Smooth muscle cell (in vitro differentiated cells): ENCODE results near the gene UCK2. TPM values are rescaled to one million over a fixed set of nuclear protein-coding genes. Genes with fewer than 3 reads are reported as not detected.

Source experiments
- DNase-seq: peaks from one replicate; lab custom pipeline; 2025; ENCODE audit not compliant: unreplicated experiment; lab: John Stamatoyannopoulos, UW
- H2AFZ ChIP-seq: fragments of 200-600 bp; sonication (generic); 2 replicates; pipeline ENCODE4 v1.6.0; 2016; ENCODE audit warnings: antibody characterized with exemption, low read depth, mild to moderate bottlenecking
- H3F3A ChIP-seq: fragments of 200-600 bp; sonication (generic); 2 replicates; pipeline ENCODE4 v1.6.0; 2017; ENCODE audit warnings: antibody characterized with exemption, low read depth
- H3K27ac ChIP-seq: fragments of 200-600 bp; sonication (generic); 2 replicates; pipeline ENCODE4 v1.5.1; 2016; ENCODE audit warnings: low read depth, mild to moderate bottlenecking
- H3K27me3 ChIP-seq: fragments of 200-600 bp; sonication (generic); 2 replicates; pipeline ENCODE4 v1.6.1; 2016; ENCODE audit warnings: low read depth, mild to moderate bottlenecking
- H3K36me3 ChIP-seq: fragments of 200-600 bp; sonication (generic); 2 replicates; pipeline ENCODE4 v1.5.1; 2016; ENCODE audit warnings: low read depth
- H3K4me1 ChIP-seq: fragments of 200-600 bp; sonication (generic); 2 replicates; pipeline ENCODE4 v1.5.1; 2016; ENCODE audit warnings: low read depth
- H3K4me2 ChIP-seq: fragments of 200-600 bp; sonication (generic); 2 replicates; pipeline ENCODE4 v1.6.0; 2016; ENCODE audit warnings: mild to moderate bottlenecking
- H3K4me3 ChIP-seq: fragments of 200-600 bp; sonication (generic); 2 replicates; pipeline ENCODE4 v1.5.1; 2016; ENCODE audit warnings: mild to moderate bottlenecking
- H3K79me2 ChIP-seq: fragments of 200-600 bp; sonication (generic); 2 replicates; pipeline ENCODE4 v1.6.0; 2016; ENCODE audit warnings: low read depth, mild to moderate bottlenecking
- H3K9ac ChIP-seq: fragments of 200-600 bp; sonication (generic); 2 replicates; pipeline ENCODE4 v1.6.0; 2016; ENCODE audit warnings: low read depth
- H3K9me3 ChIP-seq: fragments of 200-600 bp; sonication (generic); replicated peaks from 2 replicates; pipeline ENCODE4 v1.5.1; 2016; ENCODE audit warnings: low read depth
- H4K20me1 ChIP-seq: fragments of 200-600 bp; sonication (generic); 2 replicates; pipeline ENCODE4 v1.6.0; 2016; ENCODE audit warnings: low read depth
- WGBS: methylation state at CpG from one replicate; pipeline ENCODE4 v1.1.7; 2016; ENCODE audit warnings: low lambda C conversion rate; 5-methylcytosine and 5-hydroxymethylcytosine counted together
- polyA plus RNA-seq: library from polyadenylated mRNA; unstranded; fragments of >200 nt; fragmentation: Nextera tagmentation; extraction: Ambion mirVana; gene quantifications from 2 replicates; pipeline ENCODE4 v1.2.1, GENCODE V29; 2016
- total RNA-seq: library from RNA; depleted of rRNA; stranded (reverse); fragments of >200 nt; gene quantifications from 2 replicates; pipeline ENCODE4 v1.2.3, GENCODE V29; 2014
- TF ChIP-seq, protein P1 (sequence below): fragments of 200-600 bp; sonication (generic); IDR thresholded peaks from 2 replicates; pipeline ENCODE4 v1.5.1; 2017; ENCODE audit warnings: borderline replicate concordance, mild to moderate bottlenecking, antibody characterized with exemption; ENCODE audit not compliant: insufficient read depth, poor library complexity, severe bottlenecking

The UCK2 gene
- total and polyA plus RNA-seq, 2 experiments from 2014 or later, result 32.6 to 39.5 TPM

DNA sequence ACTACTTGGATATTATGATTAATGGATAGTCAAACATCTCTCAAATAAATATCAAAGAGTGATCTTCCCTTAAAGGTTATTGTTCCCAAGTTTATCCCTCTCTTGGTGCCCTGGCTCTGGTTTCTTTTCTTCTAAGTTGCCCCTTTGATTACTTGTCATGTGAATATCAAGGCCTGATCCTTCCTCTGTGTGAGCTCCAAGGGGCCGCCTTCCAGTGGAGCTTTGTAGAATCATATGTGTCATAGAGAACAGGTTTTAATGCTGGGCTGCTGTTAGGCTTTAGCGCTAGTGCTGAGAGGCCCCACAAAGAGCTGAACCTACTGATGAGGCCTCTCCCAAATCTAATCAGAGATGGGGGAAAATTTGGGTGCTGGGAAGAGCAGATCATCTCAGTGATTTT is 25.5 kb downstream of the UCK2 start:
- no peak overlapping the region for H3K4me2 ChIP-seq
- H3K9me3 ChIP-seq, result no peaks in the 10 kb centered on the region
- no peaks in the 10 kb centered on the region for H3F3A ChIP-seq
- 87% methylated on average over 2 of the region's 2 CpGs for WGBS
- H3K79me2 ChIP-seq, result peaks cover 84% of the 10 kb centered on the region
- no peaks in the 10 kb centered on the region for H3K27me3 ChIP-seq
- DNase-seq, result no peak
- no peak overlapping the region for H3K9ac ChIP-seq
- H3K36me3 ChIP-seq, result no peaks in the 10 kb centered on the region
- no peak overlapping the region for H3K4me3 ChIP-seq
- peaks cover 20% of the 10 kb centered on the region for H3K4me1 ChIP-seq
- H2AFZ ChIP-seq, result no peak overlapping the region
- H3K27ac ChIP-seq, result peak overlapping the region; percentile 86
- TF ChIP-seq, protein P1, sequence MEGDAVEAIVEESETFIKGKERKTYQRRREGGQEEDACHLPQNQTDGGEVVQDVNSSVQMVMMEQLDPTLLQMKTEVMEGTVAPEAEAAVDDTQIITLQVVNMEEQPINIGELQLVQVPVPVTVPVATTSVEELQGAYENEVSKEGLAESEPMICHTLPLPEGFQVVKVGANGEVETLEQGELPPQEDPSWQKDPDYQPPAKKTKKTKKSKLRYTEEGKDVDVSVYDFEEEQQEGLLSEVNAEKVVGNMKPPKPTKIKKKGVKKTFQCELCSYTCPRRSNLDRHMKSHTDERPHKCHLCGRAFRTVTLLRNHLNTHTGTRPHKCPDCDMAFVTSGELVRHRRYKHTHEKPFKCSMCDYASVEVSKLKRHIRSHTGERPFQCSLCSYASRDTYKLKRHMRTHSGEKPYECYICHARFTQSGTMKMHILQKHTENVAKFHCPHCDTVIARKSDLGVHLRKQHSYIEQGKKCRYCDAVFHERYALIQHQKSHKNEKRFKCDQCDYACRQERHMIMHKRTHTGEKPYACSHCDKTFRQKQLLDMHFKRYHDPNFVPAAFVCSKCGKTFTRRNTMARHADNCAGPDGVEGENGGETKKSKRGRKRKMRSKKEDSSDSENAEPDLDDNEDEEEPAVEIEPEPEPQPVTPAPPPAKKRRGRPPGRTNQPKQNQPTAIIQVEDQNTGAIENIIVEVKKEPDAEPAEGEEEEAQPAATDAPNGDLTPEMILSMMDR, result no peak
- peaks cover 16% of the 10 kb centered on the region for H4K20me1 ChIP-seq

DNA sequence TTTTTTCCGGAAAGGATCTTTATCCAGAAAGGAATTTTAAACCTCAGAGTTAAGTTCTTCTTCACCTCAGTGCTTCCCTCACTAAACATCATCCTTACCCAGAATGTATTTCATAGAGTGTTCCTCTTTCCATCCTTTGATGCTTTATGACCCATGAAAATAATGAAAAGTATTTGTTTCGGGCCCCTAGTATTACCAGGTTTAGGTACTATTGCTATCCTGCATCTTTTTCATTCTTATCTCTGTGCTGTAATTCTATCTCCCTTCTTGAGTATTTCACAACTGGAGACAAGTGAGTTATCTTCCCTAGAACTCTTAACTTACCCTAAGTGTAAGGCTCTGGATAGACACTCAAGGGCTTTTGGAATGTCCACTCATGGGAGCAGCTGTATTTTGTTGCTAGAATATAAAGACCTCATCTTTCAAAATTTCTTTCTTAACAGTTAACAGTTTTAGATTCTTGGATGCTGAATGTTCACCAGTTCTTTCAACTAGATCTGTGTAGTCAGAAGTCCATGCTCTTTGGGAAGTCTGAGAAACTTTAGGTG is 26.2 kb downstream of the UCK2 start:
- H3K27me3 ChIP-seq, result no peaks in the 10 kb centered on the region
- H4K20me1 ChIP-seq, result peaks cover 20% of the 10 kb centered on the region
- no peaks in the 10 kb centered on the region for H3K9me3 ChIP-seq
- whole genome bisulfite sequencing, result 76% methylated on average over 2 of the region's 2 CpGs
- H3K4me2 ChIP-seq, result peak overlapping the region; percentile 75
- H3K9ac ChIP-seq, result peak overlapping the region; percentile 58
- H3F3A ChIP-seq, result no peaks in the 10 kb centered on the region
- TF ChIP-seq, protein P1, result no peak
- no peaks in the 10 kb centered on the region for H3K36me3 ChIP-seq
- no peak overlapping the region for H2AFZ ChIP-seq
- H3K79me2 ChIP-seq, result peaks cover 82% of the 10 kb centered on the region
- DNase-seq, result no peak
- H3K27ac ChIP-seq, result peak overlapping the region; percentile 86
- H3K4me3 ChIP-seq, result no peak overlapping the region
- peaks cover 20% of the 10 kb centered on the region for H3K4me1 ChIP-seq

DNA sequence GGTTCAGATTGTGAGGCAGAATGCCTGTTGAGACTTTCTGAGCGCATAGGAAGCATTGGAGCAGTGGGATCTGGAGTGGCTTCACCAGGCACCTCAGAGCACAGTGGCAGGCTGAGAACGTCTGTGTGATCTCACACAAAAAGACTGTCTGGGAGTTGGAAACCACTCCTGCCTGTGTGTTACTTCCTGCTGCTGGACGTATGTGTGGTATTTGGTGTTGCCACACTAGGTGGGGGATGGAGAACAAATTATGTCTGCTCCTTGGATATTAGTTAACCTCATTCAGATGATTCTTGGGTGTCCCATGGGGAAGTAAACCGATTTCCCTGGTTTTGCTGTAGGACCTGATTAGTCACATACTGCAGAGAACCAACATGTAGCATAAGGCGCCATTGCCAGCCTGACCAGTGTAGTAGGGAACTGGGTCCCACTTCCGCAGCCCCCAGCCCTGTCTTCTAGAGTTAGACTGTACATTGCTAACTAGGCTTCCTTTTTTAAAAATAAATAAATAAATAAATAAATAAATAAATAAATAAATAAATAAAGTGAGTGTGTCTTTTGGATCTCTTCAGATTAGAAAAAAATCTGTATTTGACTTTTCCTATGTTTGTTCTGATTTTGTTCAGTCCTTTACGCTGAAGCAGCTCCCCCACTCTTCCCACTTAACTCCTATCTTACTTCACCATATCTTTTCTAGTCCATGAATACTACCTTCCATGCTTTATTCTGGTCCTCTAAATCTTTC is 26.9 kb downstream of the UCK2 start:
- peaks cover 21% of the 10 kb centered on the region for H4K20me1 ChIP-seq
- TF ChIP-seq, protein P1, result no peak
- no peaks in the 10 kb centered on the region for H3K27me3 ChIP-seq
- WGBS, result 50% methylated on average over 7 of the region's 7 CpGs
- H3K4me2 ChIP-seq, result peak overlapping the region; percentile 75
- H3K79me2 ChIP-seq, result peaks cover 84% of the 10 kb centered on the region
- H3K4me1 ChIP-seq, result peaks cover 20% of the 10 kb centered on the region
- no peaks in the 10 kb centered on the region for H3F3A ChIP-seq
- H3K36me3 ChIP-seq, result no peaks in the 10 kb centered on the region
- H3K4me3 ChIP-seq, result no peak overlapping the region
- DNase-seq, result no peak
- no peak overlapping the region for H2AFZ ChIP-seq
- peak overlapping the region; percentile 86 for H3K27ac ChIP-seq
- H3K9ac ChIP-seq, result peak overlapping the region; percentile 58
- no peaks in the 10 kb centered on the region for H3K9me3 ChIP-seq
